ENCODE measurements around the gene COL16A1. TPM values are rescaled to one million over a fixed set of nuclear protein-coding genes. Genes with fewer than 3 reads are reported as not detected.

COL16A1 gene
- total RNA-seq, 1 experiment from 2014 or later: 6.2 TPM

GRCh38 chr1:31677401-31677800 is 26.4 kb downstream of the COL16A1 start:
- no peaks in the 10 kb centered on the region for H3K27me3 Mint-ChIP-seq (ENCODE audit: low read depth)
- DNase-seq: no peak
- Histone ChIP-seq H3K23me2 (ENCODE audit: insufficient read length, low read depth, low read length, poor library complexity, severe bottlenecking) (no peaks in the 10 kb centered on the region), H3K56ac (ENCODE audit: insufficient read length, low read depth, low read length) (no peak overlapping the region), H3K4me1 (ENCODE audit: insufficient read depth, low read length) (no peaks in the 10 kb centered on the region), H4K91ac (ENCODE audit: insufficient read length, low read depth, low read length) (no peak overlapping the region), H4K5ac (ENCODE audit: insufficient read length, low read depth, low read length) (no peak overlapping the region), H3K4me2 (ENCODE audit: insufficient read depth, insufficient read length, low read length) (no peak overlapping the region), H2BK15ac (ENCODE audit: low read depth, low read length) (no peak overlapping the region), H2AK5ac (ENCODE audit: insufficient read length, low read length) (no peak overlapping the region), H4K20me1 (ENCODE audit: control insufficient read depth, insufficient read depth, insufficient read length) (no peaks in the 10 kb centered on the region), H4K8ac (replicated peaks; ENCODE audit: insufficient read length, low read depth, low read length) (no peak overlapping the region), H3K79me1 (ENCODE audit: insufficient read depth, low read depth, low read length, poor library complexity, severe bottlenecking) (no peaks in the 10 kb centered on the region), H3K14ac (ENCODE audit: insufficient read depth, low read length) (no peak overlapping the region), H3K9me3 (ENCODE audit: control insufficient read depth, low read depth, low read length) (no peaks in the 10 kb centered on the region), H3K79me2 (ENCODE audit: insufficient read depth, low read length) (no peaks in the 10 kb centered on the region), H2BK12ac (ENCODE audit: insufficient read length, low read depth, low read length) (no peak overlapping the region), H3K18ac (ENCODE audit: insufficient read length, low read depth, low read length) (no peak overlapping the region), H2AFZ (ENCODE audit: low read length) (no peak overlapping the region), H2BK20ac (ENCODE audit: low read depth, low read length, poor library complexity, severe bottlenecking) (no peak overlapping the region), H3K23ac (ENCODE audit: insufficient read length, low read depth, low read length) (no peak overlapping the region), H3K4ac (ENCODE audit: low read depth, low read length) (no peak overlapping the region), H3K27me3 (ENCODE audit: insufficient read depth, low read length) (no peaks in the 10 kb centered on the region), H2BK5ac (ENCODE audit: insufficient read length, low read length) (no peak overlapping the region), H3T11ph (ENCODE audit: low read length) (no peak overlapping the region), H2BK120ac (ENCODE audit: low read depth, low read length, poor library complexity, severe bottlenecking) (no peak overlapping the region), H3K9ac (ENCODE audit: extremely low read depth, insufficient read length, low read length) (no peak overlapping the region), H3K27ac (ENCODE audit: insufficient read length, low read depth, low read length) (no peak overlapping the region)
- 0 out of 7 replicates have a peak overlapping the region, but pooled peaks of 2 of the 3 experiments have one; percentile 1 to 38 for H3K27ac Mint-ChIP-seq
- no CpG with 5 or more reads among the region's 3 CpGs for WGBS (ENCODE audit: extremely low coverage, insufficient read length, low lambda C conversion rate)
- no peak for TF ChIP-seq CTCF (conservative IDR thresholded peaks at IDR 0.05)
- no peak overlapping the region for H3K4me3 Mint-ChIP-seq
- no peaks in the 10 kb centered on the region; a peak in 1 of 5 replicates for H3K9me3 Mint-ChIP-seq
- peaks cover 2 to 13% of the 10 kb centered on the region in 2 experiments; a peak in 3 of 4 replicates for H3K4me1 Mint-ChIP-seq
- H3K36me3 Mint-ChIP-seq (ENCODE audit: insufficient read depth in 1 of 3, low read depth in 3 of 3): no peaks in the 10 kb centered on the region

Data from H9 (cell line).